ENCODE data around the gene LENG8. TPM values are rescaled to one million over a fixed set of nuclear protein-coding genes. Genes with fewer than 3 reads are reported as not detected.

Gene LENG8
- total and polyA plus RNA-seq, 10 of the 15 experiments (the other 5 are each of a cell fraction or from before 2014, with no cell fraction given), result 2.3 to 145 (median 34.4) TPM

GRCh38 chr19:54453921-54454780, 5.2 kb downstream of the LENG8 start:
- no peak overlapping the region for H3K9ac ChIP-seq (ENCODE audit: control insufficient read depth, insufficient read depth, low read length)
- intact Hi-C loops (cut with micrococcal nuclease; ENCODE audit: unreplicated experiment) (no loop called here), in situ Hi-C loops (cut with MboI) (no loop called here)
- FAIRE-seq (no peak), ATAC-seq (no peak), DNase-seq (ENCODE audit: low read depth, low spot score) (no peak)
- H3K27me3 ChIP-seq (replicated peaks in 1 of 2; ENCODE audit: control insufficient read depth in 2 of 2, insufficient read depth in 2 of 2, low read length in 1 of 2), result no peaks in the 10 kb centered on the region
- RAD21 ChIA-PET (ENCODE audit: unreplicated experiment), result interaction anchor here (0.5 kb wide), 1 partner anchor 27 kb away, joined by 4 read pairs; no protein-coding TSS in a partner anchor
- H3K4me3 ChIP-seq, result no peak overlapping the region
- no peak overlapping the region for H3K4me2 ChIP-seq (ENCODE audit: control insufficient read depth, insufficient read depth)
- peaks cover 33% of the 10 kb centered on the region for H3K79me2 ChIP-seq (ENCODE audit: control insufficient read depth, insufficient read depth, low read length)
- SMC1A ChIA-PET (ENCODE audit: uncharacterized antibody, unreplicated experiment), result no interaction called here
- no peak overlapping the region for H3K27ac ChIP-seq (ENCODE audit: control insufficient read depth, insufficient read depth)
- no peak for TF ChIP-seq CBX3 (IDR thresholded peaks at IDR 0.05; ENCODE audit: borderline replicate concordance, low read depth)
- no peak for TF ChIP-seq RELB (IDR thresholded peaks at IDR 0.05; ENCODE audit: low read depth)
- TF ChIP-seq TARDBP (IDR thresholded peaks at IDR 0.05; ENCODE audit: borderline replicate concordance), result no peak
- no peak for TF ChIP-seq ZZZ3 (IDR thresholded peaks at IDR 0.05; ENCODE audit: control insufficient read depth, insufficient read length, low read depth)
- TF ChIP-seq WRNIP1 (IDR thresholded peaks at IDR 0.05; ENCODE audit: borderline replicate concordance, low read depth, low read length), result no peak
- no peak for TF ChIP-seq GABPA (IDR thresholded peaks at IDR 0.05; ENCODE audit: low read depth)
- TF ChIP-seq JUND (IDR thresholded peaks at IDR 0.05; ENCODE audit: low read depth, low read length), result no peak
- TF ChIP-seq ETV6 (conservative IDR thresholded peaks at IDR 0.05 in 1 of 2, IDR thresholded peaks at IDR 0.05 in 1 of 2; ENCODE audit: borderline replicate concordance in 1 of 2, low read depth in 1 of 2), result no peak
- no peak for TF ChIP-seq MTA2 (IDR thresholded peaks at IDR 0.05; ENCODE audit: low read depth)
- TF ChIP-seq ZBTB11 (CRISPR knock-in tag; IDR thresholded peaks at IDR 0.05), result no peak
- WGBS (ENCODE audit: insufficient coverage, insufficient replicate concordance, low lambda C conversion rate, missing lambda C conversion rate), result 97% methylated on average over 27 of the region's 31 CpGs
- no peaks in the 10 kb centered on the region for H3K9me3 ChIP-seq (replicated peaks; ENCODE audit: control insufficient read depth, insufficient read depth, low read length)
- no peak overlapping the region for H2AFZ ChIP-seq (ENCODE audit: control insufficient read depth, low read depth, low read length)
- CTCF ChIA-PET, result interaction anchor here (0.8 kb wide), 1 partner anchor 27 kb away, joined by 3 read pairs; no protein-coding TSS in a partner anchor
- BruUV-seq (replicated peaks), result no TSS peak
- POLR2A ChIA-PET, result no interaction called here
- H3K36me3 ChIP-seq (ENCODE audit: control insufficient read depth in 2 of 2, insufficient read depth in 2 of 2, low read length in 1 of 2), result peaks cover 19 to 63% of the 10 kb centered on the region in 2 experiments
- peaks cover 7% of the 10 kb centered on the region for H4K20me1 ChIP-seq (ENCODE audit: control insufficient read depth, insufficient read depth)
- H3K4me1 ChIP-seq (ENCODE audit: control insufficient read depth, insufficient read depth, low read length), result no peaks in the 10 kb centered on the region

All from GM12878 (cell line).